GM11168 (cell line): ENCODE results near the gene AMOTL1.
"Not testable (repeated sequence)": the region's sequence is repeated elsewhere in the genome, so short reads cannot be mapped to it uniquely, and the experiment has no call there.

Source experiments
- in situ Hi-C: fragments of 300-500 bp; cut with MboI; formaldehyde crosslinking; loops from one replicate; pipeline ENCODE4 v1.12.0; 2022; ENCODE audit warnings: low sequenced_read_pairs; ENCODE audit not compliant: unreplicated experiment

AMOTL1 gene

GRCh38 chr11:94849839-94850238, 81.7 kb downstream of the AMOTL1 start:
- in situ Hi-C loops = no loop called here

- in situ Hi-C loops = no loop called here
Observed at GRCh38 chr11:94851864-94852636, 83.9 kb downstream of the AMOTL1 start.

- in situ Hi-C loops = not testable (repeated sequence)
Observed at GRCh38 chr11:94853288-94853687, 85.1 kb downstream of the AMOTL1 start.

- in situ Hi-C loops = no loop called here
Observed at GRCh38 chr11:94853836-94854235, 85.7 kb downstream of the AMOTL1 start.

GRCh38 chr11:94854770-94855633, 86.8 kb downstream of the AMOTL1 start:
- in situ Hi-C loops = no loop called here

GRCh38 chr11:94855666-94856065, 87.5 kb downstream of the AMOTL1 start:
- in situ Hi-C loops = no loop called here

- in situ Hi-C loops = no loop called here
Observed at GRCh38 chr11:94856443-94856842, 88.3 kb downstream of the AMOTL1 start.

- in situ Hi-C loops = no loop called here
Observed at GRCh38 chr11:94857337-94857736, 89.2 kb downstream of the AMOTL1 start.

- in situ Hi-C loops = no loop called here
Observed at GRCh38 chr11:94858012-94858705, 90.0 kb downstream of the AMOTL1 start.

- in situ Hi-C loops = no loop called here
Observed at GRCh38 chr11:94860333-94860732, 92.2 kb downstream of the AMOTL1 start.

- in situ Hi-C loops = no loop called here
Observed at GRCh38 chr11:94861306-94861845, 93.2 kb downstream of the AMOTL1 start.

- in situ Hi-C loops = no loop called here
Observed at GRCh38 chr11:94862926-94863880, 95.0 kb downstream of the AMOTL1 start.

GRCh38 chr11:94864506-94865045, 96.4 kb downstream of the AMOTL1 start:
- in situ Hi-C loops = no loop called here

GRCh38 chr11:94866231-94866822, 98.2 kb downstream of the AMOTL1 start:
- in situ Hi-C loops = no loop called here

GRCh38 chr11:94866936-94867795, 99.0 kb downstream of the AMOTL1 start:
- in situ Hi-C loops = no loop called here

- in situ Hi-C loops = no loop called here
Observed at GRCh38 chr11:94868468-94868867, 100.3 kb downstream of the AMOTL1 start.

GRCh38 chr11:94869186-94869585, 101.0 kb downstream of the AMOTL1 start:
- in situ Hi-C loops = no loop called here

- in situ Hi-C loops = no loop called here
Observed at GRCh38 chr11:94870422-94870821, 102.3 kb downstream of the AMOTL1 start.
